ENCODE results near the gene ADCY1.

Gene ADCY1

GRCh38 chr7:45698303-45699014, 124.3 kb downstream of the ADCY1 start:
- FAIRE-seq = no peak

- FAIRE-seq = no peak
Measured at GRCh38 chr7:45699015-45699309, 124.8 kb downstream of the ADCY1 start.

DNA sequence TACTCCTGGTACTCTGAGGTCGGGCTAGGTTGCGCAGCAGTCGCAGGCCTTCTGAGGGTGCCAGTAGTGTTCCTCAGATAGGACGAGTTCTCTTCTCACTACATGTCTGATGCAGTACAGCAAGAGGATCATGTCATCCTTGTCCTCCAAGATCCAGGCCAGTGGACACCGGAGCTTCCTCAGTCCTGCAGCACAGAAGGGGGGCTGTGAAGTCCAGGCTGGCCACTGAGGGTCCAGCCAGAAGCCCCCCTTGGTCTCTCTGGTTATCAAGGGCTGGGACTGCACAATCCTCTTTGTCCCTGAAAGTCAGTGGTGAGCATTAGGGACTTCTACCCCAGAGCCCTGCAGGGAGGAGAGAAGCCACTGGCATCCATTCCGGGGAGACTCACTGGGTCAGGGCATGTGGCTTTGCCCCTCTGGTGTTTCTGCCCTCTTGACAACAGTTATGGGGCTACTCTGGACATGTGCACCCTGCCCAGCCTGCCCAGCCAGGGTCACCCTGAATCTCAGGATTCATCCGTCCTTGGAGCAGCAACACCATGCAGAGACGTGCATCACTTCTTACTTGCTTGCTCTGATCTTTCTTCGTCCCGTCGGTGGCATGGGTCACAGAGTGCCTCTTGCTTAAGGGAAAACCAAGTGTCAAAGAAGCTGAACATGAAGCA, 125.7 kb downstream of the ADCY1 start:
- no peak for FAIRE-seq

DNA sequence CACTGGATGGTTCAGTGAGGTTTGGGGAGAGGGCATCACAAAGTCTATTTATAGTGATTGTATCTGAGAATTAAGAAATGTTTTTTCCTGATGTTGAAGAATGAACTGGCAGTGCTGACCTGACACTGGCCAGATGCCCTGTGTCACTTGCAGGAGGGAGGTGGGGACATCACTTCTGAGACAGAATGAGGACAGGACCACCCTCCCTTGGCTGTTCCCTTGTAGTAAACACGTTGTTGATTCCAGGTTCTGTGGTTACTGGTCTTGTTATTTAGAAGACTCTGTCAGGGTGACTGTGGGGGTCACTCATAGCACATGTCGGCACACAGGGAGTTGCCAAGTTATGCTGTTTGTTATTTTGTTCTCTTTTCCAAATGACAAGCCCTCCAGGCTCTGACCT, 126.4 kb downstream of the ADCY1 start:
- no peak for FAIRE-seq

GRCh38 chr7:45701701-45702510, 127.7 kb downstream of the ADCY1 start:
- no peak for FAIRE-seq

- no peak for FAIRE-seq
Measured at GRCh38 chr7:45702751-45703150, 128.6 kb downstream of the ADCY1 start.

DNA sequence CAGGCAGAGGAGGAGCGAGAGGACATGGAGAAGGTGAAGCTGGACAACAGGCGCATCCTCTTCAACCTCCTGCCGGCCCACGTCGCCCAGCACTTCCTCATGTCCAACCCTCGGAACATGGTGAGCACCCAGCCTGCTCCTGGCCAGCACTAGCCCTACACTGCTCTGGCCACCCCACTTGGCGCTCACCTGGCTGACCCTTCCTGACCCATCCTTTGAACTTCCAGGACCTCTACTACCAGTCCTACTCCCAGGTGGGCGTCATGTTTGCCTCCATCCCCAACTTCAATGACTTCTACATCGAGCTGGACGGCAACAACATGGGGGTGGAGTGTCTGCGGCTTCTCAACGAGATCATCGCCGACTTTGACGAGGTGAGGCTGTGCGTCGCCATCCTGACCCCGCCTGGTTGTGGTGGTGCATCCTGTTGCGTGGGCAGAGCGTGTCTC, 129.2 kb downstream of the ADCY1 start:
- FAIRE-seq = no peak

DNA sequence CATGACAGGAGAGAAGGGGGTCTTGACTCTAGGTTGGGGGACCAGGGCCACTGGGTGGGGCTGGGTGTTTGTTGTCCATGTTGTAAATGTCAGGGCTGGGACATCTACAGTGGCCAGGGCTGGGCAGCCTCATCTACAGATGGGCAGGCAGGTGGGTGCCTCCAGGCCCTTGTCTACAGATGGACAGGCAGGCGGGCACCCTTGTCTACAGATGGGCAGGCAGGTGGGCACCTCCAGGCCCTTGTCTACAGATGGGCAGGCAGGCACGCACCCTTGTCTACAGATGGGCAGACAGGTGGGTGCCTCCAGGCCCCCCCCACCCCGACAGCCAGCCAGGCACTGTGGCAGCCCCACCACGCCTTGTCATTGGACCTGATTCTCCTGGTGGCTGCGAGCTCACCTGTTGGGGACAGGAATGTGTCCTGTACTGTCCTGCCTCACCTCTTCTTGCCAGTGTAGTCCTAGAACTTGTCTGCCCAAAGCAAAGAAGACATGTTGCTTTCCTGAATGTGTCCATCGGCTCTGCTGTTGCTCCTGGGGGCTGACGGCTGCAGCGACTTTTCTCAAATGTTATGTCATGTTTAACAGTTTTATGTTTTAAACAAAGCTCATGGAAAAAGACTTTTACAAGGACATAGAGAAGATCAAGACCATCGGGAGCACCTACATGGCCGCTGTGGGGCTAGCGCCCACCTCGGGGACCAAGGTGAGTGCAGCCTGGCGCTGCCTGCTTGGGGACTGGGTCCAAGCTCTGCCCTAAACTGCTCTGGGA, 129.9 kb downstream of the ADCY1 start:
- no peak for FAIRE-seq

- no peak for FAIRE-seq
Measured at GRCh38 chr7:45704683-45705016, 130.5 kb downstream of the ADCY1 start.

GRCh38 chr7:45708046-45708950, 134.1 kb downstream of the ADCY1 start:
- no peak for FAIRE-seq

DNA sequence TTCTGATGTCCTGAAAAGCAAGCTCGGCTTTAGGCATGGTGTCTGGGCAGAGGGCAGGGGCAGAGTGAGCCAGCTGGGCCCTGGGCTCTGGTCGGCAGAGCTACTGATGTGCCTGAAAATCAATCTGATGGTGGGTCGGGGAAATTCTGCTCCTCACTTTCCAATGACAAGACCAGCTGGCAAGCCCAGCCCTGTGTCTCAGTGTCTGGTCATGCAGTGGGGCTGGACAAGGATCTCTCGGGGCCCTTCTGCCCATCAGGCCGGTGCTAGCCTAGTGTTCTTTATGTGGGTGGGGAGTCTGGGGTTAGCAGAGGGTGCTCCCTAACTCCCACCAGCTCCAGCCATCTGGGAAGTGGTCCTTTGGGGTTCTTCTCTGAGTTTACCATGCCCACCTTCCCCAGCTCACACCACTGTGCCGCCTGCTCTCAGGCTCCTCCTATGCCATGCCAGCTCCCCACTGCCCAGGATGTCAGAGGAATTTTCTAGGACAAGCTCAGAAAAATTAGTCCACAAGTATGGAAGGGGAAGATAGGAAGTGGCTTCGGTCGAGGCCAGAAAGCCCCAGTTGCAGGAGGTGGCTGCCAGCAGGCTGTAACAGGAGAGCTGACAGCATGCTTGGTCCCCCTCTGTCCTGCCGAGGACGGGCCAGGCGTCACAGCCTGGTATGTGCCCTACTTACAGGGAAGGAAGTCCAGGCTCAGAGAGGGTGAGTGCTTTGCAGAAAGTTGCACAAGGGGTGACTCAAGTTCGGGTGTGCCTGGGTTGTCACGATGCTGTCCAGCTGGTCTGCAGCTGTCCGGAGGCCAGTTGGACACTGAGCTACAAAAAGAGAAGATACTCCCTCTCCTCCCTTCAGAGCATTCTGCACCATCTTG, 135.2 kb downstream of the ADCY1 start:
- no peak for FAIRE-seq

DNA sequence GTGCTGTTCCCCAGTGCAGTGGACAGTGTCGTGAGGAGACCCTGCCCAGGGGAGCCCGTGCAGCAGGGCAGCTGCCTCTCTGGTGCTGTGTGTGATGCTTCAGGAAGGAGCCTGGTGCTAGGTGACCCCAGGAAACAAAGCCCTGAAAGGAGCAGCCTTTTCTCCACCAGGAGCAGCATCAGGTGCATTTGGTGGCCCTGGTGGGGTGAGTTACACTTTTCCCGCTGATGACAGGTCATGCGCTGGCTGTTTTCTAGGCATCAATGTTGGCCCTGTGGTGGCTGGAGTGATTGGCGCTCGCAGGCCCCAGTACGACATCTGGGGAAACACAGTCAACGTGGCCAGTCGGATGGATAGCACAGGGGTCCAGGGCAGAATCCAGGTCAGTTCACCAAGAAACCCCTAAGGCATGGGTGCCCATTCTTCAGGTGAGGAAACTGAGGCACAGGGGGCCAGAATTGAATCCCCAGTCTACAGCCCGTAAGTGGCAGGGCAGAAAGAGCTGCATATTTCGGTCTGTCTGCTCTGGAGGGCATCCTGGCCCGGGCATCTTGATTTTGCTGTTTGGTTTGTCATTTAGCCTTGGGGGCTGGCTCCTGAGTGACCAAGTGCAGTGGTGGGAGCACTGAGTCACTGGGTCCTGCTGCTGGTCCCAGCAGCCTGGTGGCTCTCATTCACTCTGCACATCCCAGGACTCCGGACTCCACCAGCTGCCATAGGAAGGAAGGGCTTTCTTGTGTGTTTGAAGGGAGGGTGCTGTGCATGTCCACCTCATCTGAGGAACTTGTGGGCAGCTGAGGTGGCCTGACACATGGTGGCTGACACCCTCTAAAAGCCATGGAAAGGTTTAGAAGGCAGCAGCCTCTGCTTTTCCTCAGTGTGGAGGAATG, 136.3 kb downstream of the ADCY1 start:
- FAIRE-seq = no peak

DNA sequence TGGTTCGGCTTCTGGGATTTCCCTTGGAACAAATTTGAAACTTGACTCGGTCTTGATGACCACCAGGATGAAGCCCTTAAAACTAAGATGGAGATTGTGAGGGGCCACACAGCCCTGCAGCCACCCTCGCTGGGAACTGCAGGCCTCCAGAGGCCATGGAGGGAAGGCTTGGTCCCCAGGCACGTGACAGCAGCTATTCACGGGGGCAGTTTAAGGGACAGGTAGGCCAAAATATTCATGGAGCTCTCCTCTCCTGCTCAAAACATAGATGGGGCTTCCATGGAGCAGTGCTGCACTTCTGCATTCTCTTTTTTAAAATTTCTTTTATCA, 137.0 kb downstream of the ADCY1 start:
- FAIRE-seq = no peak

GRCh38 chr7:45712057-45712689, 138.0 kb downstream of the ADCY1 start:
- FAIRE-seq = peak; percentile 100

DNA sequence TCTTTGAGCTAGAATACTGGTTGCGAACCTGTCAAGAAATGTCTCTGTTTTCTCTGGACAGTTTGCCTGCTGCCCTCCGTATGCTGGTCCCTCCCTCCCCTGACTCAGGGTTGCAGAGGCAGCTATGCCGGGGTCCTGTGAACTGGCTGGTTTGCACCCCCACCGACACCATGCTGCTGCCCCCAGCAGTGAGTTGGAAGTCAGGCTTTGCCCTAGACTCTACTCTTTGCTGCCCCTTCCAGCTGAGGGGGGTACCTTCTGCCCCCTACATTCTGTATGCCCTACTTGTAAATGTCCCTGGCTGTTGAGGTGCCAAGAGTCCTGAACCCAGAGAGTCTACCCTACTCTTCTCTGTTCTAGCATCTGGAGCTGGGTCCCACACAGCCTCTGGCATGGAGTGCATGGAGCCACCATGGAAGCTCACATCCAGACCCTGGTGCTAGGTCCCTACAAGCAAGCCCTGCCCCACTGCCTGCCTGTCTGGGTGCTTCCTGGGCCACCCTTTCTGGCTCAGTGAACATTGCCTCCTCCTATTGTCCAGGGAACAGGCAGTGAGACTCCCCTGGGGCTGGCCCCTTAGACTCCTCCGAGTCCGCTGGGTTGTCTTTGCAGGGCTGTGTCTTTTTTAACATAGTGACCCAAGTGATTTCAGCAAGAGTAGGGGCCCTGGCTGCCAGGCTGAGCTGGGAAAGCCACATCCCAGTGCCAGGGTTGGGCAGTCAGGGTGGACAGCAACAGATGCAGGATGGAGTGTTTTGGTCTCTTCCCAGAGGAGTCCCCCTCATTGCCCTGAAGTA, 138.9 kb downstream of the ADCY1 start:
- no peak for FAIRE-seq

DNA sequence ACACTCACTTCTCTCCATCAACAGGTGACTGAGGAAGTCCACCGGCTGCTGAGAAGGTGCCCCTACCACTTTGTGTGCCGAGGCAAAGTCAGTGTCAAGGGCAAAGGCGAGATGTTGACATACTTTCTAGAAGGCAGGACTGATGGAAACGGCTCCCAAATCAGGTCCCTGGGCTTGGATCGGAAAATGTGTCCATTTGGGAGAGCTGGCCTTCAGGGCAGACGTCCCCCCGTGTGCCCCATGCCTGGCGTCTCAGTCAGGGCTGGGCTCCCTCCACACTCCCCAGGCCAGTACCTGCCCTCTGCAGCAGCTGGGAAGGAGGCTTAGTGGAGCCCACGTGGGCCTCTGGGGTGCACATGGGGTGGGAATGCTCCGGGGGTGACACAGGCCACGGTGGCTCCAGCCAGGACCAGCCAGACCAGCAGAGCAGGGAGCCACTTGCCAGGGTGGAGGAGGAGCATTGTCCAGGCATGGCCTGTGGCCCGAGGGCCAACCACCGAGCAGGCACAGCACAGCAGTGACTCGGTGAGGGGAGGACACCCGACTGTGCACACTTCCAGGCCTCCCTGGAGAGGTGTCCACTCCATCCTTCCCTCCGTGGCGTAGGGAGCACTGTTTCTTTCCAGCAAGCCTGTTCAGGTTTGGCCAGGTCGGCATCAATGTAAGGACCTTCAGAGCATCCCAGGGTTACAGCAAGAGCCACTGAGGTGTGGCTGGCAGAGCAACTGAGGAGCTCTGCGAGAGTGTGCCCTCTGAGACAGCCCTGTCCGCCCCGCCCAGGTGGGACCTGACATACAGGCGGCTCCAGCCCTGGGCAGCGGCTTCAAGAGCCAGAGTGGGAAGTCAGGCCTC, 139.7 kb downstream of the ADCY1 start:
- no peak for FAIRE-seq

- FAIRE-seq = no peak
Measured at GRCh38 chr7:45714521-45714820, 140.3 kb downstream of the ADCY1 start.

Measured in G401.6 (cell line).